Panc1 (cell line): ENCODE measurements around the gene REN. TPM values are rescaled to one million over a fixed set of nuclear protein-coding genes. Genes with fewer than 3 reads are reported as not detected.

Experiments used
- ATAC-seq: fragments of 200-7000 bp; cut with Tn5 transposase; 2 replicates; pipeline ENCODE4 v1.9.1; 2020; ENCODE audit warnings: mild to moderate bottlenecking, moderate library complexity
- BruUV-seq: library from RNA; stranded (reverse); fragments of 400-500 nt; replicated peaks from 2 replicates; lab custom pipeline; 2021; lab: Mats Ljungman, UMichigan
- CTCF ChIA-PET: fragments of 300-600 bp; sonication (Branson Sonifier 250); formaldehyde crosslinking; loops from one replicate; lab custom pipeline; 2022; ENCODE audit warnings: antibody characterized with exemption; lab: Charles Lee
- POLR2A ChIA-PET: fragments of 300-600 bp; sonication (Branson Sonifier 250); formaldehyde crosslinking; loops from one replicate; lab custom pipeline; 2022; ENCODE audit warnings: antibody characterized with exemption; lab: Charles Lee
- DNase-seq: peaks from one replicate; pipeline ENCODE4 v3.0.0-alpha.2; 2010; ENCODE audit warnings: low read depth, low spot score
- H3K27ac ChIP-seq: 2 replicates; pipeline ENCODE4 v1.5.1; 2011; ENCODE audit warnings: mild to moderate bottlenecking, low read length, inconsistent platforms
- H3K27me3 ChIP-seq: fragments of 200-500 bp; sonication (Bioruptor generic); 2 replicates; pipeline ENCODE4 v1.6.0; 2014; ENCODE audit warnings: low read length, inconsistent platforms; ENCODE audit not compliant: control insufficient read depth, insufficient read depth
- H3K36me3 ChIP-seq: fragments of 200-500 bp; sonication (Bioruptor generic); 2 replicates; pipeline ENCODE4 v1.5.1; 2014; ENCODE audit warnings: inconsistent platforms, mild to moderate bottlenecking, low read length, moderate library complexity; ENCODE audit not compliant: control insufficient read depth, insufficient read depth
- H3K4me1 ChIP-seq: 2 replicates; pipeline ENCODE4 v1.5.1; 2011; ENCODE audit warnings: inconsistent platforms, mild to moderate bottlenecking, low read length, moderate library complexity; ENCODE audit not compliant: control insufficient read depth, insufficient read depth
- H3K4me3 ChIP-seq, 2 experiments: 2 replicates each; pipeline ENCODE4 v1.5.1; 2011 to 2012; ENCODE audit warnings: low read depth in 2 of 2, low read length in 2 of 2, mild to moderate bottlenecking in 2 of 2, inconsistent platforms in 1 of 2, moderate library complexity in 1 of 2
- H3K9me3 ChIP-seq: fragments of 200-500 bp; sonication (Bioruptor generic); 2 replicates; pipeline ENCODE4 v1.5.1; 2014; ENCODE audit warnings: low read depth, mild to moderate bottlenecking, inconsistent platforms, low read length, moderate library complexity; ENCODE audit not compliant: control insufficient read depth, insufficient read depth
- CTCF ChIP-seq: fragments of 450-650 bp; IDR thresholded peaks from 2 replicates; pipeline ENCODE4 v1.5.1; 2017; ENCODE audit warnings: mild to moderate bottlenecking
- POLR2AphosphoS5 ChIP-seq: IDR thresholded peaks from 2 replicates; pipeline ENCODE4 v1.6.1; 2012; ENCODE audit warnings: mild to moderate bottlenecking, low read depth, low read length, moderate library complexity
- REST ChIP-seq, 2 experiments: IDR thresholded peaks; 2 replicates each; pipeline ENCODE4 v1.6.1; 2011 to 2012; ENCODE audit warnings: low read depth in 2 of 2, control low read depth in 1 of 2, low read length in 1 of 2, mild to moderate bottlenecking in 1 of 2, moderate library complexity in 1 of 2; ENCODE audit not compliant: insufficient read depth in 1 of 2
- SIN3A ChIP-seq: IDR thresholded peaks from 2 replicates; pipeline ENCODE4 v1.6.1; 2012; ENCODE audit warnings: low read depth, mild to moderate bottlenecking, low read length, moderate library complexity, borderline replicate concordance; ENCODE audit not compliant: insufficient read depth
- TCF7L2 ChIP-seq: IDR thresholded peaks from 2 replicates; pipeline ENCODE4 v1.6.1; 2011; ENCODE audit warnings: mild to moderate bottlenecking, low read depth, low read length, inconsistent platforms
- in situ Hi-C: cut with HindIII; loops from 2 replicates; pipeline ENCODE4 v1.10.0; 2016; ENCODE audit warnings: low sequenced_read_pairs, low pct_unique_long_range_greater_than_20kb
- intact Hi-C: fragments of 100-400 bp; cut with micrococcal nuclease; formaldehyde crosslinking; loops from one replicate; pipeline ENCODE4 v1.10.0; 2022; ENCODE audit not compliant: unreplicated experiment
- total RNA-seq: library from RNA; stranded (reverse); gene quantifications from one replicate; pipeline ENCODE4 v1.2.1, GENCODE V29; 2021; ENCODE audit not compliant: unreplicated experiment

Gene REN
- total RNA-seq, 1 experiment from 2014 or later, result not detected

- ChIA-PET CTCF (no interaction called here), POLR2A (no interaction called here)
- Histone ChIP-seq H3K9me3 (no peaks in the 10 kb centered on the region), H3K4me3 (no peak overlapping the region), H3K36me3 (no peaks in the 10 kb centered on the region), H3K27me3 (no peaks in the 10 kb centered on the region; the same call in 1 of the 2 replicates), H3K4me1 (no peaks in the 10 kb centered on the region), H3K27ac (no peak overlapping the region)
- ATAC-seq, result no peak
- intact Hi-C loops (no loop called here), in situ Hi-C loops (no loop called here)
- no TSS peak for BruUV-seq
- TF ChIP-seq POLR2AphosphoS5 (no peak), CTCF (no peak), TCF7L2 (no peak), REST (IDR thresholded peaks at IDR 0.05; ENCODE audit: insufficient read depth in 1 of 2, low read depth in 2 of 2, low read length in 1 of 2) (no peak), SIN3A (no peak)
- no peak for DNase-seq
Observed at GRCh38 chr1:204153667-204154066, 12.5 kb downstream of the REN start.

- H3K9me3 ChIP-seq, result no peaks in the 10 kb centered on the region
- ATAC-seq (peak; percentile 41; the same call in 1 of the 2 replicates), DNase-seq (no peak)
- in situ Hi-C loops, result no loop called here
- BruUV-seq, result no TSS peak
- POLR2A ChIA-PET, result interaction anchor here (0.5 kb wide), 1 partner anchor 1245 kb away, joined by 3 read pairs; no protein-coding TSS in a partner anchor
- CTCF ChIA-PET, result interaction anchor here (1.0 kb wide), 1 partner anchor 11 kb away, joined by 3 read pairs; no protein-coding TSS in a partner anchor
- H3K36me3 ChIP-seq, result no peaks in the 10 kb centered on the region
- no peak overlapping the region for H3K27ac ChIP-seq
- no peak for TF ChIP-seq POLR2AphosphoS5
- no peaks in the 10 kb centered on the region for H3K4me1 ChIP-seq
- H3K4me3 ChIP-seq, result peak overlapping the region; percentile 45 to 63
- intact Hi-C loops, result no loop called here
- no peaks in the 10 kb centered on the region; the same call in 1 of the 2 replicates for H3K27me3 ChIP-seq
Observed at GRCh38 chr1:204152310-204153044, 13.7 kb downstream of the REN start.
